Erythroblast (primary cell): ENCODE results near the gene IER5L.

ENCODE experiments used
- GATA1 ChIP-seq: IDR thresholded peaks from 2 replicates; pipeline ENCODE4 v1.6.1; 2011; ENCODE audit warnings: low read depth, mild to moderate bottlenecking, control low read depth, low read length, moderate library complexity
- POLR2A ChIP-seq: IDR thresholded peaks from 2 replicates; pipeline ENCODE4 v1.6.1; 2011; ENCODE audit warnings: mild to moderate bottlenecking, low read length

GRCh38 chr9:129150672-129151211 is 27.3 kb downstream of the IER5L start:
- no peak for TF ChIP-seq POLR2A
- no peak for TF ChIP-seq GATA1
